Measurements from ENCODE around the gene IL2RA.

The IL2RA gene

GRCh38 chr10:6086375-6087233 is 24.4 kb upstream of the IL2RA start:
- H3K4me1 Mint-ChIP-seq, result peaks cover 41% of the 10 kb centered on the region
- TF ChIP-seq, protein P1, sequence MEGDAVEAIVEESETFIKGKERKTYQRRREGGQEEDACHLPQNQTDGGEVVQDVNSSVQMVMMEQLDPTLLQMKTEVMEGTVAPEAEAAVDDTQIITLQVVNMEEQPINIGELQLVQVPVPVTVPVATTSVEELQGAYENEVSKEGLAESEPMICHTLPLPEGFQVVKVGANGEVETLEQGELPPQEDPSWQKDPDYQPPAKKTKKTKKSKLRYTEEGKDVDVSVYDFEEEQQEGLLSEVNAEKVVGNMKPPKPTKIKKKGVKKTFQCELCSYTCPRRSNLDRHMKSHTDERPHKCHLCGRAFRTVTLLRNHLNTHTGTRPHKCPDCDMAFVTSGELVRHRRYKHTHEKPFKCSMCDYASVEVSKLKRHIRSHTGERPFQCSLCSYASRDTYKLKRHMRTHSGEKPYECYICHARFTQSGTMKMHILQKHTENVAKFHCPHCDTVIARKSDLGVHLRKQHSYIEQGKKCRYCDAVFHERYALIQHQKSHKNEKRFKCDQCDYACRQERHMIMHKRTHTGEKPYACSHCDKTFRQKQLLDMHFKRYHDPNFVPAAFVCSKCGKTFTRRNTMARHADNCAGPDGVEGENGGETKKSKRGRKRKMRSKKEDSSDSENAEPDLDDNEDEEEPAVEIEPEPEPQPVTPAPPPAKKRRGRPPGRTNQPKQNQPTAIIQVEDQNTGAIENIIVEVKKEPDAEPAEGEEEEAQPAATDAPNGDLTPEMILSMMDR (IDR thresholded peaks at IDR 0.05; ENCODE audit: unreplicated experiment in 3 of 3), result peak; percentile 69 to 76 (median 74)
- peak overlapping the region in 2 of 3 experiments; percentile 30 to 55 for H3K4me3 Mint-ChIP-seq
- peaks cover 30% of the 10 kb centered on the region for H3K27me3 Mint-ChIP-seq (ENCODE audit: low read depth)
- peak overlapping the region; percentile 5 to 37 (median 31) for H3K27ac Mint-ChIP-seq
- H3K36me3 Mint-ChIP-seq (ENCODE audit: low read depth), result no peaks in the 10 kb centered on the region
- H3K9me3 Mint-ChIP-seq, result peaks cover 6% of the 10 kb centered on the region

- TF ChIP-seq, protein P1 (IDR thresholded peaks at IDR 0.05; ENCODE audit: unreplicated experiment in 3 of 3), result no peak
- H3K27me3 Mint-ChIP-seq (ENCODE audit: low read depth), result peaks cover 30% of the 10 kb centered on the region
- peaks cover 23% of the 10 kb centered on the region for H3K4me1 Mint-ChIP-seq
- peak overlapping the region in 1 of 3 experiments; percentile 4 for H3K27ac Mint-ChIP-seq
- H3K9me3 Mint-ChIP-seq, result peaks cover 9% of the 10 kb centered on the region
- no peak overlapping the region for H3K4me3 Mint-ChIP-seq
- no peaks in the 10 kb centered on the region for H3K36me3 Mint-ChIP-seq (ENCODE audit: low read depth)
Observed at GRCh38 chr10:6083523-6084475, 21.6 kb upstream of the IL2RA start.

GRCh38 chr10:6082496-6083395 is 20.6 kb upstream of the IL2RA start:
- Mint-ChIP-seq H3K36me3 (ENCODE audit: low read depth) (no peaks in the 10 kb centered on the region), H3K27me3 (ENCODE audit: low read depth) (peaks cover 26% of the 10 kb centered on the region), H3K4me1 (peaks cover 16% of the 10 kb centered on the region), H3K9me3 (peaks cover 9% of the 10 kb centered on the region), H3K4me3 (no peak overlapping the region), H3K27ac (no peak overlapping the region)
- TF ChIP-seq, protein P1 (IDR thresholded peaks at IDR 0.05; ENCODE audit: unreplicated experiment in 3 of 3), result no peak

DNA sequence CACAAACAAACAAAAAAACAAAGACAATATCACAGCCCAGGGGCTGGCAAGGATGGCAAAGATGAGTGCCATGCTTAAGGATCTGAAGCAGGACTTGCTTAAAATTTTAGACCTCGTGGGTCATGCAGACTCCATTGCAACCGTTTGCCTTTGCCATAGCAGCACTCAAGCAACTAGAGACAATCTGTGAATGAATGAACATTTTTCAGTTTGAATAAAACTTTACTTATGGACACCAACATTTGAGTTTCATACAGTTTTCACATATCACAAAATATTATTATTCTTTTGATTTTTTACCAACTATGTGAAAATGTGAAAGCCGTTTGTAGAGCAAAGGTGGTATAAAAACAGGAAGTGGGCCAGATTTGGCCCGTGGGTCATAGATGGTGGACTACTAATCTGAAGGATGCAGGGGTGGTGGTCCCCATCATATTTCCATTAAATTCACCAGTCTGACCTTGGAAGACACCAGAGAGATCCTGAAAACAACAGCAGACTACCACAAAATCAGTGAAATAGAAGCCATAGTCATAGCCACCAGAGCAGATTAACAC is 18.3 kb upstream of the IL2RA start:
- Mint-ChIP-seq H3K9me3 (peaks cover 11% of the 10 kb centered on the region), H3K4me3 (no peak overlapping the region), H3K36me3 (ENCODE audit: low read depth) (no peaks in the 10 kb centered on the region), H3K27me3 (ENCODE audit: low read depth) (peaks cover 33% of the 10 kb centered on the region), H3K27ac (no peak overlapping the region), H3K4me1 (peaks cover 10% of the 10 kb centered on the region)
- TF ChIP-seq, protein P1 (IDR thresholded peaks at IDR 0.05; ENCODE audit: unreplicated experiment in 3 of 3), result no peak

DNA sequence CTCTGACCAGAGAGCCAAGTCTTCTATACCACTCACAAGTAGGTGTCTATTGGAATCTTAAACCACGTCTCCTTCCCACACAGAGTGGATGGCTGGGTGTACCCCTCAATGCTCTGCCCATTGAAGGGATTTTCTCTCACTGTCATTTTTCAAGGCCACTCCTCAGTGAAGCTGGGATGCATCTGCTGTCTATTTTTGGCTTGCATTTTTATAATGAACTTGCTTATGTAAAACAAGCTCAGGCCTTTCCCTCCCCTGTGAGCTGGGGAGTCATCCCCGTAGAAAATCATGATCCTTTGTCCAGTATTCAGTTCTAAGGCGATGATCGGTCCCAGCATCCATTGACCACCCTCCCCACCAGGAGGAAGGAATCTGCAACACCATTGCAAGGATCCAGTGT is 16.9 kb upstream of the IL2RA start:
- H3K27me3 Mint-ChIP-seq (ENCODE audit: low read depth), result peaks cover 42% of the 10 kb centered on the region
- no peak overlapping the region for H3K27ac Mint-ChIP-seq
- TF ChIP-seq, protein P1 (IDR thresholded peaks at IDR 0.05; ENCODE audit: unreplicated experiment in 3 of 3), result no peak
- H3K36me3 Mint-ChIP-seq (ENCODE audit: low read depth), result no peaks in the 10 kb centered on the region
- peaks cover 11% of the 10 kb centered on the region for H3K9me3 Mint-ChIP-seq
- peaks cover 16% of the 10 kb centered on the region for H3K4me1 Mint-ChIP-seq
- H3K4me3 Mint-ChIP-seq, result no peak overlapping the region
